Measurements from ENCODE around the gene SSH2. TPM values are rescaled to one million over a fixed set of nuclear protein-coding genes. Genes with fewer than 3 reads are reported as not detected.

The SSH2 gene
- total RNA-seq, 1 donor from 2014 or later = 72.0 TPM

GRCh38 chr17:29686993-29687590 is 242.9 kb downstream of the SSH2 start:
- DNase-seq = no peak
- peaks cover 26% of the 10 kb centered on the region for H3K36me3 ChIP-seq
- H3K9me3 ChIP-seq = no peaks in the 10 kb centered on the region
- H3K27me3 ChIP-seq = no peaks in the 10 kb centered on the region
- TF ChIP-seq CTCF (IDR thresholded peaks at IDR 0.05) = no peak
- peaks cover 29% of the 10 kb centered on the region for H3K4me1 ChIP-seq
- H3K27ac ChIP-seq = no peak overlapping the region
- intact Hi-C loops (cut with DNase I) = no loop called here
- ATAC-seq = no peak
- H3K4me3 ChIP-seq = no peak overlapping the region

DNA sequence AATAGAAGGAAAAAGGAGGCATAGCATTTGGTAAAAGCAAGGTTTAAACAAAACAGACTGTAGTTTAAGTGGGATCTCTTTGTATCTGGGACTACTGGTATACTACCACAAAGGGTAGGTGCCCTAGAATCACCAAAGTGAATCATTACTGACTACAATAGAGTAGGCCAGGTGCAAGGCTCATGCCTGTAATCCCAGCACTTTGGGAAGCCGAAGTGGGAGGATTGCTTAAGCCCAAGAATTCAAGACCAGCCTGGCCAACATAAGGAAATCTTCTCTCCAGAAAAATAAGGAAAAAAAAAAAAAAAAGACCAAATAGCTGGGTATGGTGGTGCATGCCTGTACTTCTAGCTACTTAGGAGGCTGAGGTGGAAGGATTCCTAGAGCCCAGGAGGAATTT is 246.5 kb downstream of the SSH2 start:
- intact Hi-C loops (cut with DNase I) = no loop called here
- H3K9me3 ChIP-seq = no peaks in the 10 kb centered on the region
- H3K36me3 ChIP-seq = peaks cover 16% of the 10 kb centered on the region
- DNase-seq (no peak), ATAC-seq (no peak)
- peak overlapping the region; percentile 59 for H3K27ac ChIP-seq
- no peaks in the 10 kb centered on the region for H3K27me3 ChIP-seq
- TF ChIP-seq CTCF (IDR thresholded peaks at IDR 0.05) = no peak
- peaks cover 29% of the 10 kb centered on the region for H3K4me1 ChIP-seq
- H3K4me3 ChIP-seq = no peak overlapping the region

GRCh38 chr17:29682987-29683386 is 247.0 kb downstream of the SSH2 start:
- Histone ChIP-seq H3K4me3 (no peak overlapping the region), H3K27ac (peak overlapping the region; percentile 59), H3K36me3 (peaks cover 11% of the 10 kb centered on the region), H3K27me3 (no peaks in the 10 kb centered on the region), H3K9me3 (no peaks in the 10 kb centered on the region), H3K4me1 (peaks cover 31% of the 10 kb centered on the region)
- intact Hi-C loops (cut with DNase I) = no loop called here
- ATAC-seq (peak; percentile 42), DNase-seq (no peak)
- no peak for TF ChIP-seq CTCF (IDR thresholded peaks at IDR 0.05)

GRCh38 chr17:29682054-29682453 is 248.0 kb downstream of the SSH2 start:
- ATAC-seq = peak; percentile 84
- Histone ChIP-seq H3K4me3 (no peak overlapping the region), H3K9me3 (no peaks in the 10 kb centered on the region), H3K27me3 (no peaks in the 10 kb centered on the region), H3K36me3 (peaks cover 17% of the 10 kb centered on the region), H3K27ac (peak overlapping the region; percentile 59), H3K4me1 (peaks cover 28% of the 10 kb centered on the region)
- peak; percentile 20 for TF ChIP-seq CTCF (IDR thresholded peaks at IDR 0.05)
- no peak for DNase-seq
- intact Hi-C loops (cut with DNase I) = no loop called here

DNA sequence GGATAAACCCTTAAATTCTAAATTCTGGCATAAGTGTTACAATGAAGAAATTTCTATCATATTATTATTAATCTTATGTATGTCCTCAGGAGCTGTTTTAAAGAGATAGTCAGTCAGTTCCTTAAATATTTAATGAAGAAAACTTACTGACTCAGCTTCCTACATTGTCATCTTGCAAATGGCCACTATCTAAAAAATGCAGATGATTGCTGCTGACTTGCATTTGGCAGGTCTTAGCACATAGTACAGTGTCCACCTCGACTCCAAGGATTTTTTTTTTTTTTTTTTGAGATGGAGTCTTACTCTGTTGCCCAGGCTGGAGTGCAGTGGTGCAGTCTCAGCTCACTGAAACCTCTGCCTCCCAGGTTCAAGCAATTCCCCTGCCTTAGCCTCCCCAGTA is 252.2 kb downstream of the SSH2 start:
- Histone ChIP-seq H3K4me1 (peaks cover 24% of the 10 kb centered on the region), H3K27ac (peak overlapping the region; percentile 31), H3K36me3 (peaks cover 37% of the 10 kb centered on the region), H3K9me3 (no peaks in the 10 kb centered on the region), H3K4me3 (no peak overlapping the region), H3K27me3 (no peaks in the 10 kb centered on the region)
- DNase-seq (no peak), ATAC-seq (no peak)
- intact Hi-C loops (cut with DNase I) = no loop called here
- no peak for TF ChIP-seq CTCF (IDR thresholded peaks at IDR 0.05)
